Activated CD4-positive, alpha-beta T cell treated with anti-CD3 and anti-CD28 coated beads, Interleukin-2, amount 10 ng/mL, durations not matched to agents 24 days and 14 days (primary cell): ENCODE data around the gene PLA2G4B. TPM values are rescaled to one million over a fixed set of nuclear protein-coding genes. Genes with fewer than 3 reads are reported as not detected.

ENCODE experiments used
- DNase-seq: peaks from one replicate; pipeline ENCODE4 v3.0.0; 2022
- H3K27ac Mint-ChIP-seq: one replicate; pipeline ENCODE4 v1.8.0; 2022; ENCODE audit warnings: mild to moderate bottlenecking, mixed read lengths
- H3K27me3 Mint-ChIP-seq: one replicate; pipeline ENCODE4 v1.8.0; 2022; ENCODE audit warnings: mixed read lengths
- H3K36me3 Mint-ChIP-seq: one replicate; pipeline ENCODE4 v1.8.0; 2022; ENCODE audit warnings: low read depth, mild to moderate bottlenecking, mixed read lengths
- H3K4me1 Mint-ChIP-seq: one replicate; pipeline ENCODE4 v1.8.0; 2021; ENCODE audit warnings: mixed read lengths
- H3K4me3 Mint-ChIP-seq: one replicate; pipeline ENCODE4 v1.8.0; 2022; ENCODE audit warnings: mild to moderate bottlenecking, moderate library complexity, mixed read lengths
- H3K9me3 Mint-ChIP-seq: one replicate; pipeline ENCODE4 v1.8.0; 2021; ENCODE audit warnings: mixed read lengths
- intact Hi-C: fragments of 100-400 bp; cut with micrococcal nuclease; formaldehyde crosslinking; loops from one replicate; pipeline ENCODE4 v1.15.1; 2023
- total RNA-seq: library from RNA; stranded (reverse); gene quantifications from 2 replicates; pipeline ENCODE4 v1.2.3, GENCODE V29; 2022

Gene PLA2G4B
- total RNA-seq, 1 donor from 2014 or later, result 8.5 TPM

- H3K27ac Mint-ChIP-seq, result no peak overlapping the region
- intact Hi-C loops, result no loop called here
- peaks cover 6% of the 10 kb centered on the region for H3K4me1 Mint-ChIP-seq
- H3K9me3 Mint-ChIP-seq, result no peaks in the 10 kb centered on the region
- peak overlapping the region; percentile 26 for H3K4me3 Mint-ChIP-seq
- peaks cover 15% of the 10 kb centered on the region for H3K27me3 Mint-ChIP-seq
- H3K36me3 Mint-ChIP-seq, result peaks cover 3% of the 10 kb centered on the region
- DNase-seq, result no peak
Measured at GRCh38 chr15:41881550-41881919, 42.9 kb downstream of the PLA2G4B start.

DNA sequence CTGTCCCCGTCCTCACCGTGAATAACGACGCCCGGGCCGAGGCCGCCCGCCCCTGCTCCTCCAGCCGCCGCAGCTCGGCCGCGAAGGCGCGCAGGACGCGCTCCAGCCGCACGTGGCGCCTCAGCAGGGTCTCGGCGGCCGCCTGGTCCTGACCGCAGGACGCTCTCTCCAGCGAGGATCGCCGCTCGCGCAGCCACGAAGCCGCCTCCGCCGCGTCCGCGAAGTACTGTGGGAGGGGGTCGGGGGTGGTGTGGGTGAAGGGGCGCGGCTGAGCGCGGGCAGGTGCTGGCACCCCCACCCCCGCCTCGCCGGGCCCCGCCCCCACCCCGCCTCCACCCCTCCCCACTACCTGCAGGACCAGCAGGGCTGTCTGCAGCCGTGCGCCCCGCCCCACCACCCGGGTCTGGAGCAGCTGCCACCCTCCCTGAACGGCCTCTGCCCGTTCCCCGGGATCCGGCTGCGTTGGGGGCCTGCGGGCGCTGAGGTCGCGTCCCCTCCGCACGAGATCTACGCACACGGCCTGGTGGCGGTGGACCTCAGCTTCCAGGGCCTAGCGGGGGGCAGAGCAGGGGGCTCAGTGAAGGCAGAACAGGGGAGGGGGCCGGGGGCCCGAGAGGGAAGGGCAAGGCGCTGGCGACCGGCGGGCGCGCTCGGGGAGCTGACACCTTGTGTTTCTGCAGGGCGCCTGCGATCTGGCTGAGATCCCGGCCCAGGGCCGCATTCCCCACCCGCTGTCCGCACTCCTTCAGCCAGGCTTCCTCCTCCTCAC, 43.5 kb downstream of the PLA2G4B start:
- Mint-ChIP-seq H3K4me1 (peaks cover 6% of the 10 kb centered on the region), H3K27me3 (peaks cover 15% of the 10 kb centered on the region), H3K36me3 (peaks cover 3% of the 10 kb centered on the region), H3K4me3 (no peak overlapping the region), H3K27ac (no peak overlapping the region), H3K9me3 (no peaks in the 10 kb centered on the region)
- DNase-seq, result peak; percentile 61
- intact Hi-C loops, result no loop called here

GRCh38 chr15:41882689-41883483, 44.2 kb downstream of the PLA2G4B start:
- Mint-ChIP-seq H3K36me3 (peaks cover 3% of the 10 kb centered on the region), H3K27me3 (peaks cover 15% of the 10 kb centered on the region), H3K4me3 (no peak overlapping the region), H3K27ac (no peak overlapping the region), H3K4me1 (peaks cover 6% of the 10 kb centered on the region), H3K9me3 (no peaks in the 10 kb centered on the region)
- no peak for DNase-seq
- intact Hi-C loops, result no loop called here

DNA sequence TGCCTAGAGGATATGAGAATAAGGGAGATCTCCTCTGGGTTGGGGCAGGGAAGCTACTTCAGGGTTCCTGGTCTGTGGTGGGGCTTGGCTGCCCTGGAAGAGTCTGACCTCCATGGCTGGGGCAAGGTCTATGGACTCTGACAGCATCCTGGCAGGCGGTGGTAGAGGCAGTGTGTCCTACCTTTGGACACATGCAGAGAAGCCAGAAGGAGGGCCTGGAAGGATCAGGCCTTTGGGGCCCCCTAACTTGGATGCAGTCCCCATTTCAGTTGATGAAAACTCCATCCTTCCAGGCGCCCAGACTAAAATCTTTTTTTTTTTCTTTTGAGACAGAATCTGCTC, 44.8 kb downstream of the PLA2G4B start:
- Mint-ChIP-seq H3K9me3 (no peaks in the 10 kb centered on the region), H3K27me3 (peaks cover 15% of the 10 kb centered on the region), H3K36me3 (peaks cover 3% of the 10 kb centered on the region), H3K27ac (no peak overlapping the region), H3K4me3 (no peak overlapping the region), H3K4me1 (peaks cover 10% of the 10 kb centered on the region)
- intact Hi-C loops, result no loop called here
- no peak for DNase-seq

DNA sequence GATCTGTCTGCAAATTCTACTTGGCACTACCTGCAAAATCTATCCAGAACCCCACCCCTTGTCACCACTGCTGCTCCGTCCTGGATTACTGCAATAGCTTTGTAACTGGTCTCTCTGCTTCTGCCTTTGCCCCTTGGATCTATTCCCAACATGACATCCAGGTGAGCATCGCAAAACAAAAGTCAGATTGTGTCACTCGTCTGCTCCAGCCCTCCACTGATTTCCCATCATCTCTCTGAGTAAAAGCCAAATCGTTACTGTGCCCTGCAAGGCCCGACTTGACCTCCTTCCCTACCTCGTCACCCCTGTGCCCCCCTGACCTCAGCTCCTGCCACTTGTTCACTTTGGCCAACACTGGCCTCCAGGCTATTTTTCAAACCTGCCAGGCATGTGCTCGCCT, 45.8 kb downstream of the PLA2G4B start:
- peaks cover 3% of the 10 kb centered on the region for H3K36me3 Mint-ChIP-seq

DNA sequence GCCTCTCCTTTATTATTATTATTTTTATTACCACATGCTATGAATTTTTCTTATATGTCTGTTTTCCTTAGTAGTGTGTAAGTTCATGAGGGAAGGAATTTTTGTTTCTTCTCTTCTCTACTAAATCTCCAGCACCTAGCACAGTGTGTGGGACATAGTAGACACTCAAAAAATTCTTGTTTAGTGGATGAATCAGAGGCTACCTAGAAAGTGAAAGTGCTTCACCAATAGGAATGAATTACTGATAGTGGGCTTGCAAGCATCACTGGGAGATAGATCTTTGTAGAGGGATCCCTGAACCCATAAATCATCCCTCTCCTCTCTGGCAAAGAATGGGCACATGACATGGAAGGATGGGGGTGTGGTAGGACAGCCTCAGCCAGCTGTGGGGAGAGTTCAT, 46.7 kb downstream of the PLA2G4B start:
- no peak overlapping the region for H3K27ac Mint-ChIP-seq
- intact Hi-C loops, result no loop called here
- H3K9me3 Mint-ChIP-seq, result no peaks in the 10 kb centered on the region
- no peak overlapping the region for H3K4me3 Mint-ChIP-seq
- no peak for DNase-seq
- H3K27me3 Mint-ChIP-seq, result peaks cover 15% of the 10 kb centered on the region
- H3K4me1 Mint-ChIP-seq, result peaks cover 14% of the 10 kb centered on the region
- H3K36me3 Mint-ChIP-seq, result peaks cover 3% of the 10 kb centered on the region

More for the DNA sequence above, 45.8 kb downstream of the PLA2G4B start:
- no peak for DNase-seq
- Mint-ChIP-seq H3K27ac (no peak overlapping the region), H3K27me3 (peaks cover 15% of the 10 kb centered on the region), H3K9me3 (no peaks in the 10 kb centered on the region), H3K4me3 (no peak overlapping the region), H3K4me1 (peaks cover 14% of the 10 kb centered on the region)
- intact Hi-C loops, result no loop called here

DNA sequence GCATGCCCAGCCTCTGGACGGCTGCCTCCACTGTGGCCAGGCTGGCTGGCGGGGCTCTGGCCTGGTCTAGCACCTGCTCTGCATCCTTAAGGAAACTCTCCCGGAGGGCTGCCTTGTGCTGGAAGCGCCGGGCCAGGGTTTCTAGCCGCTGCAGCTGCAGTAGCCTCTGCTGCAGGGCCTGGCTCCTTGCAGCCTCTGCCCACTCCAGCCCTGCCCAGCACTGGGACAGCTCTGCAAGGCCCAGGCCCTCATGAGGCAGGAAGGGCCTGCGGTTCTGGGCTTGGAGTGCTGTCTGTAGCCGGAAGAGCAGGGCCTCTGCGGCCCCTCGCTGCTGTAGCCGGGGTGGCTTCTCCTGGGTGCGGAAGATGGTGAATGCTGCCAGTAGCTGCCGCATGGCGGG, 47.2 kb downstream of the PLA2G4B start:
- peaks cover 11% of the 10 kb centered on the region for H3K27me3 Mint-ChIP-seq
- H3K9me3 Mint-ChIP-seq, result no peaks in the 10 kb centered on the region
- DNase-seq, result no peak
- intact Hi-C loops, result no loop called here
- no peak overlapping the region for H3K27ac Mint-ChIP-seq
- peaks cover 3% of the 10 kb centered on the region for H3K36me3 Mint-ChIP-seq
- H3K4me3 Mint-ChIP-seq, result no peak overlapping the region
- H3K4me1 Mint-ChIP-seq, result peaks cover 14% of the 10 kb centered on the region

GRCh38 chr15:41886741-41887140, 48.1 kb downstream of the PLA2G4B start:
- DNase-seq, result no peak
- Mint-ChIP-seq H3K27ac (no peak overlapping the region), H3K4me1 (peaks cover 11% of the 10 kb centered on the region), H3K4me3 (no peak overlapping the region), H3K9me3 (no peaks in the 10 kb centered on the region), H3K27me3 (peaks cover 3% of the 10 kb centered on the region), H3K36me3 (no peaks in the 10 kb centered on the region)
- intact Hi-C loops, result no loop called here

DNA sequence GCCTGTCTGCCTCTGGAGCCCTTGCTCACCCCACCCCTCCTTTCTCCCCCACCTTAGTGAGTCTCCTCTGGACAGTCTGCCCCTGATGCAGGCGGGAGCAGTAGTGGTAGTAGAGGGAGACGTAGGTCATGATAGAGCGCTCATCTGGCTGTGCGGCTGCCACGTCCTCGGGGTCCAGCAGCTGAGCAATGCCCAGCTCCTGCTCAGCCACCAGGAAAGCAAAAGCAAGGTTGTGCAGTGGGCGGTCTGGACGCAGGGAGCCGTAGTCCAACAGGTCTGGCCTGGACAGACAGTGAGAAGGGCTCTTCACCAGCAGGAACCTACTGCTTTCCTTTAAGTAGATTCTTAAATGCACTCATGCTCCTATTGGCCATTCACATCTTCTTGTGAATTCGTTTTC, 48.5 kb downstream of the PLA2G4B start:
- intact Hi-C loops, result no loop called here
- Mint-ChIP-seq H3K36me3 (no peaks in the 10 kb centered on the region), H3K9me3 (no peaks in the 10 kb centered on the region), H3K4me3 (no peak overlapping the region), H3K27ac (no peak overlapping the region), H3K4me1 (peaks cover 11% of the 10 kb centered on the region), H3K27me3 (peaks cover 3% of the 10 kb centered on the region)
- DNase-seq, result no peak

DNA sequence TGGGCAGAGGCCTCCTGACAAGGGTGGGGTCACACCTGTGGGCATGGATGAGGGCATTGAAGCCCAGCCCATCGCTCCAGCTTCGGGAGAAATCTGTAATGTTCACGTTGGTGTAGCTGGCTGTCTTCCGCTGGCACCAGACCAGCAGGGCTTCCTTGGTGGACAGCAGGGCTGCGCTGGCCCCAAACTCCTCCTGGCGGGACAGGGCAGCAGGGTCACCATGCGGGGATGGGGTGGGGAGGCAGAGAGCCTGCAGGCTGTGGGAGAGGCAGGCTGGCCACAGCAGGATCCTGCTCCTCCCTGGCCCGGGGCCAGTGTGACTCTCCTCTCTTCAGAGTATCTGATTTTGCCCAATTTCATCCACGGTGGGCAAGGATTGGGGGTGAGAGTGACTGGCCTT, 49.2 kb downstream of the PLA2G4B start:
- Mint-ChIP-seq H3K9me3 (no peaks in the 10 kb centered on the region), H3K4me1 (peaks cover 11% of the 10 kb centered on the region), H3K27ac (no peak overlapping the region), H3K27me3 (no peaks in the 10 kb centered on the region), H3K4me3 (no peak overlapping the region), H3K36me3 (no peaks in the 10 kb centered on the region)
- intact Hi-C loops, result no loop called here
- DNase-seq, result no peak

DNA sequence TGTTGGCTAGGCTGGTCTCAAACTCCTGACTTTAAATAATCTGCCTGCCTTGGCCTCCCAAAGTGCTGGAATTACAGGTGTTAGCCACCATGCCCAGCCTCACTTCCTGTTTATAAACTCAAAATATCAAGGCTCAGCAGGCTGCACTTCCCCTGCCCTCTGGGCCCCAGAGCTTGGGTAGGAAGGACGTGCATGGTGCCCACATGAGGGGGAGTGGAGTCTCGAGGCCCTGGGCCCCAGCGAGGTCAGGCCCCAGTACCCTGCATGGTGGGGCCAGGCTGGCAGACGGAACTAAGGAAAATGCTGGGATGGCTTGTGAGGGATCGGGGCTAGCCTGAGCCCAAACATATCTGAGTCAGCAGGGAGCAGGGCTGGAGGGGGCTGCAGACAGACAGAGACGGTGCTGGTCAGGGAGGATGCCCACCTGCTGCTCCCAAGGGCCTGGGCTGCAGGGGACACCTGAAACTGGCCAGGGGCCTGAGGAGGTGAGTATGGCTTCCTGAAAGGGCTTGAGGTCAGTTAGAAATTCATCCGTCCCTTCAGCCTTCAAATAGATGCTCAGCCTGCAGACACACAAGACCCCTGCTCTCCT, 50.1 kb downstream of the PLA2G4B start:
- peaks cover 13% of the 10 kb centered on the region for H3K4me1 Mint-ChIP-seq
- no peak overlapping the region for H3K4me3 Mint-ChIP-seq
- no peaks in the 10 kb centered on the region for H3K27me3 Mint-ChIP-seq
- no peaks in the 10 kb centered on the region for H3K9me3 Mint-ChIP-seq
- H3K27ac Mint-ChIP-seq, result peak overlapping the region; percentile 65
- no peaks in the 10 kb centered on the region for H3K36me3 Mint-ChIP-seq
- intact Hi-C loops, result no loop called here
- no peak for DNase-seq

- no peaks in the 10 kb centered on the region for H3K27me3 Mint-ChIP-seq
- no peak overlapping the region for H3K4me3 Mint-ChIP-seq
- no peak for DNase-seq
- no peaks in the 10 kb centered on the region for H3K36me3 Mint-ChIP-seq
- no peak overlapping the region for H3K27ac Mint-ChIP-seq
- peaks cover 17% of the 10 kb centered on the region for H3K4me1 Mint-ChIP-seq
- intact Hi-C loops, result no loop called here
- H3K9me3 Mint-ChIP-seq, result no peaks in the 10 kb centered on the region
Measured at GRCh38 chr15:41890050-41890690, 51.5 kb downstream of the PLA2G4B start.

DNA sequence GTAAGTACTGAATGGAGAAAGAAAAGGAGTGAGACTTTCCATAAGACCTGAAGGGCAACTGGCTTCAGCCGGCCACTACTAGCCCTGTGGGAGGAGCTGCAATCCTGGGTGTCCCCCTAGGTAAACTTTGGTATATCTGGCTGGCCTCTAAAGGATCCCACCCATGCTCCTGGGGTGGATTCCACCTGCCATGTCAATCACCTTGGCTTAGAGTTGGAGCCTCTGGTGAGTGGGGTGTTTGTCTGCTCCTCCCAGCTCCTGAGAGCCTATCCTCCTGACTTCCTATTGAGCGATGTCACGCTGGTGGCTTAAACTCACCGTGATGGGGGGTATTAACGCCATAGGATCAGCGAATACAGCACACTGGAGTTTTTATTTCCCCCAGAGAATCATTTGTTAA, 52.6 kb downstream of the PLA2G4B start:
- H3K36me3 Mint-ChIP-seq, result no peaks in the 10 kb centered on the region
- no peak overlapping the region for H3K27ac Mint-ChIP-seq
- no peak overlapping the region for H3K4me3 Mint-ChIP-seq
- DNase-seq, result no peak
- H3K9me3 Mint-ChIP-seq, result no peaks in the 10 kb centered on the region
- no peaks in the 10 kb centered on the region for H3K27me3 Mint-ChIP-seq
- intact Hi-C loops, result no loop called here
- H3K4me1 Mint-ChIP-seq, result peaks cover 18% of the 10 kb centered on the region

GRCh38 chr15:41891946-41892345, 53.3 kb downstream of the PLA2G4B start:
- no peak overlapping the region for H3K27ac Mint-ChIP-seq
- no peaks in the 10 kb centered on the region for H3K9me3 Mint-ChIP-seq
- no peaks in the 10 kb centered on the region for H3K36me3 Mint-ChIP-seq
- H3K4me1 Mint-ChIP-seq, result peaks cover 18% of the 10 kb centered on the region
- DNase-seq, result no peak
- intact Hi-C loops, result no loop called here
- no peak overlapping the region for H3K4me3 Mint-ChIP-seq
- H3K27me3 Mint-ChIP-seq, result no peaks in the 10 kb centered on the region
